ENCODE measurements around the gene DCTN3. TPM values are rescaled to one million over a fixed set of nuclear protein-coding genes. Genes with fewer than 3 reads are reported as not detected.

Gene DCTN3
- total and polyA plus RNA-seq, 9 of the 15 experiments (the other 6 are each of a cell fraction or from before 2014, with no cell fraction given) = 11.0 to 51.0 (median 41.9) TPM

DNA sequence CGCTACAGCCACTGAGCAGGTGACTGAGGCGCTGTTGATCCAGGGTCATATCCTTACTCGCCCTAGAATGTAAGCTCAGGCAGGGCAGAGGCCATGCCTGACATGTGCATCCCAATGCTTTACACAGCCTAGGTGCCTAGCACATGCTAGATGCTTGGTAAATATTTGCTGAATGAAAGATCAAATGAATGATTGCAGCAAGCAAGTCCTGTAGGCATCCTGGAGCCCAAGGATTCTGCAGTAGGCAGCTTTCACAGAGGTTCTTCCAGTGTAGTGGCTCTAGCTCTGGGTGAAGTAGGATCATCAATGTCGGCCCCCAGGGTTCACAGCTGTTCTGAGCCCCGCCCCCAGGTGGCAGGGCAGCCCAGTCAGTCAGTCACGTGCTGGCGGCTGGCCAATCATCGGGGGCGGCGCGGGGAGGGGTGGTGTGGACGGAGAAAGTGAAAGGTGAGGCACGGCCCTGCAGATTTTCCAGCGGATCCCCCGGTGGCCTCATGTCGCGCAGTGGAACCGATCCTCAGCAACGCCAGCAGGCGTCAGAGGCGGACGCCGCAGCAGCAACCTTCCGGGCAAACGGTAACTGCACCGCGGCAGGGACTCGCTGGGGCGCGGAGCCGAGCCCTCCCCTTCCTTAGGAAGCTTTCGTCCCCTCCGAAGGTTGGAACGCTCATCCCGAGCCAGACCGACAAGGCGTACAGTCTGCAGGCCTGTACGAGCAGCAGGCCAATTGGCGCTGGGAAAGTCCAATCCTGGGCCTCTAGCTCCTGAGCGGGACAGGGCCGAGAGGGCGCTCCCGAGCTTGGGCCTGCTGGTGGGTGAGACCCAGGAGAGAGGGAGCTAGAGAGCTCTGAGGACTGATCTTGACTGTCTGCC is 26.2 kb upstream of the DCTN3 start, which contains the start of gene GALT (continued):
- TF ChIP-seq, protein P1, sequence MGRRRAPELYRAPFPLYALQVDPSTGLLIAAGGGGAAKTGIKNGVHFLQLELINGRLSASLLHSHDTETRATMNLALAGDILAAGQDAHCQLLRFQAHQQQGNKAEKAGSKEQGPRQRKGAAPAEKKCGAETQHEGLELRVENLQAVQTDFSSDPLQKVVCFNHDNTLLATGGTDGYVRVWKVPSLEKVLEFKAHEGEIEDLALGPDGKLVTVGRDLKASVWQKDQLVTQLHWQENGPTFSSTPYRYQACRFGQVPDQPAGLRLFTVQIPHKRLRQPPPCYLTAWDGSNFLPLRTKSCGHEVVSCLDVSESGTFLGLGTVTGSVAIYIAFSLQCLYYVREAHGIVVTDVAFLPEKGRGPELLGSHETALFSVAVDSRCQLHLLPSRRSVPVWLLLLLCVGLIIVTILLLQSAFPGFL (CRISPR knock-in tag; IDR thresholded peaks at IDR 0.05) = no peak
- peak; percentile 97 for TF ChIP-seq DACH1 (IDR thresholded peaks at IDR 0.05; ENCODE audit: partially characterized antibody)
- no peak for TF ChIP-seq NCOA1 (IDR thresholded peaks at IDR 0.05; ENCODE audit: low read depth)
- peak; percentile 60 for TF ChIP-seq HMGN3 (IDR thresholded peaks at IDR 0.05; ENCODE audit: borderline replicate concordance, extremely low read depth, insufficient read length, low read depth, low read length)
- TF ChIP-seq, protein P2, sequence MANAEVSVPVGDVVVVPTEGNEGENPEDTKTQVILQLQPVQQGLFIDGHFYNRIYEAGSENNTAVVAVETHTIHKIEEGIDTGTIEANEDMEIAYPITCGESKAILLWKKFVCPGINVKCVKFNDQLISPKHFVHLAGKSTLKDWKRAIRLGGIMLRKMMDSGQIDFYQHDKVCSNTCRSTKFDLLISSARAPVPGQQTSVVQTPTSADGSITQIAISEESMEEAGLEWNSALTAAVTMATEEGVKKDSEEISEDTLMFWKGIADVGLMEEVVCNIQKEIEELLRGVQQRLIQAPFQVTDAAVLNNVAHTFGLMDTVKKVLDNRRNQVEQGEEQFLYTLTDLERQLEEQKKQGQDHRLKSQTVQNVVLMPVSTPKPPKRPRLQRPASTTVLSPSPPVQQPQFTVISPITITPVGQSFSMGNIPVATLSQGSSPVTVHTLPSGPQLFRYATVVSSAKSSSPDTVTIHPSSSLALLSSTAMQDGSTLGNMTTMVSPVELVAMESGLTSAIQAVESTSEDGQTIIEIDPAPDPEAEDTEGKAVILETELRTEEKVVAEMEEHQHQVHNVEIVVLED (CRISPR knock-in tag; IDR thresholded peaks at IDR 0.05) = no peak
- 0 out of 2 replicates have a peak, but pooled peaks have one; percentile 35 for TF ChIP-seq GABPA (tag; conservative IDR thresholded peaks at IDR 0.05; ENCODE audit: low read depth)
- TF ChIP-seq ATF1 (CRISPR knock-in tag; IDR thresholded peaks at IDR 0.05) = no peak
- TF ChIP-seq ATF1 (tag; IDR thresholded peaks at IDR 0.05) = peak; percentile 65
- peak; percentile 76 for TF ChIP-seq RBFOX2 (IDR thresholded peaks at IDR 0.05; ENCODE audit: low read depth, low read length)
- peak in 2 of 3 experiments; percentile 56 to 62 for TF ChIP-seq YY1 (IDR thresholded peaks at IDR 0.05; ENCODE audit: borderline replicate concordance in 1 of 3, control insufficient read depth in 1 of 3, extremely low read depth in 1 of 3, insufficient read depth in 3 of 3, insufficient read length in 1 of 3, insufficient replicate concordance in 2 of 3, low read depth in 1 of 3, low read length in 2 of 3)
- no peak for TF ChIP-seq MAFK (IDR thresholded peaks at IDR 0.05; ENCODE audit: low read length)
- TF ChIP-seq, protein P3, sequence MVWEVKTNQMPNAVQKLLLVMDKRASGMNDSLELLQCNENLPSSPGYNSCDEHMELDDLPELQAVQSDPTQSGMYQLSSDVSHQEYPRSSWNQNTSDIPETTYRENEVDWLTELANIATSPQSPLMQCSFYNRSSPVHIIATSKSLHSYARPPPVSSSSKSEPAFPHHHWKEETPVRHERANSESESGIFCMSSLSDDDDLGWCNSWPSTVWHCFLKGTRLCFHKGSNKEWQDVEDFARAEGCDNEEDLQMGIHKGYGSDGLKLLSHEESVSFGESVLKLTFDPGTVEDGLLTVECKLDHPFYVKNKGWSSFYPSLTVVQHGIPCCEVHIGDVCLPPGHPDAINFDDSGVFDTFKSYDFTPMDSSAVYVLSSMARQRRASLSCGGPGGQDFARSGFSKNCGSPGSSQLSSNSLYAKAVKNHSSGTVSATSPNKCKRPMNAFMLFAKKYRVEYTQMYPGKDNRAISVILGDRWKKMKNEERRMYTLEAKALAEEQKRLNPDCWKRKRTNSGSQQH (CRISPR knock-in tag; IDR thresholded peaks at IDR 0.05) = no peak
- TF ChIP-seq, protein P4, sequence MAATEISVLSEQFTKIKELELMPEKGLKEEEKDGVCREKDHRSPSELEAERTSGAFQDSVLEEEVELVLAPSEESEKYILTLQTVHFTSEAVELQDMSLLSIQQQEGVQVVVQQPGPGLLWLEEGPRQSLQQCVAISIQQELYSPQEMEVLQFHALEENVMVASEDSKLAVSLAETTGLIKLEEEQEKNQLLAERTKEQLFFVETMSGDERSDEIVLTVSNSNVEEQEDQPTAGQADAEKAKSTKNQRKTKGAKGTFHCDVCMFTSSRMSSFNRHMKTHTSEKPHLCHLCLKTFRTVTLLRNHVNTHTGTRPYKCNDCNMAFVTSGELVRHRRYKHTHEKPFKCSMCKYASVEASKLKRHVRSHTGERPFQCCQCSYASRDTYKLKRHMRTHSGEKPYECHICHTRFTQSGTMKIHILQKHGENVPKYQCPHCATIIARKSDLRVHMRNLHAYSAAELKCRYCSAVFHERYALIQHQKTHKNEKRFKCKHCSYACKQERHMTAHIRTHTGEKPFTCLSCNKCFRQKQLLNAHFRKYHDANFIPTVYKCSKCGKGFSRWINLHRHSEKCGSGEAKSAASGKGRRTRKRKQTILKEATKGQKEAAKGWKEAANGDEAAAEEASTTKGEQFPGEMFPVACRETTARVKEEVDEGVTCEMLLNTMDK (IDR thresholded peaks at IDR 0.05; ENCODE audit: borderline replicate concordance, insufficient read depth, low read depth, low read length, poor library complexity, severe bottlenecking) = peak; percentile 30
- TF ChIP-seq ZNF3 (CRISPR knock-in tag; IDR thresholded peaks at IDR 0.05) = no peak
- TF ChIP-seq SIN3A (IDR thresholded peaks at IDR 0.05; ENCODE audit: borderline replicate concordance in 2 of 2, control insufficient read depth in 1 of 2, low read depth in 2 of 2, low read length in 2 of 2) = peak; percentile 42 to 86; a peak in 2 of 4 replicates
- TF ChIP-seq MTA3 (IDR thresholded peaks at IDR 0.05; ENCODE audit: borderline replicate concordance) = peak; percentile 63; the same call in 1 of the 2 replicates
- TF ChIP-seq, protein P5, sequence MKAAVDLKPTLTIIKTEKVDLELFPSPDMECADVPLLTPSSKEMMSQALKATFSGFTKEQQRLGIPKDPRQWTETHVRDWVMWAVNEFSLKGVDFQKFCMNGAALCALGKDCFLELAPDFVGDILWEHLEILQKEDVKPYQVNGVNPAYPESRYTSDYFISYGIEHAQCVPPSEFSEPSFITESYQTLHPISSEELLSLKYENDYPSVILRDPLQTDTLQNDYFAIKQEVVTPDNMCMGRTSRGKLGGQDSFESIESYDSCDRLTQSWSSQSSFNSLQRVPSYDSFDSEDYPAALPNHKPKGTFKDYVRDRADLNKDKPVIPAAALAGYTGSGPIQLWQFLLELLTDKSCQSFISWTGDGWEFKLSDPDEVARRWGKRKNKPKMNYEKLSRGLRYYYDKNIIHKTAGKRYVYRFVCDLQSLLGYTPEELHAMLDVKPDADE (conservative IDR thresholded peaks at IDR 0.05; ENCODE audit: control insufficient read depth, low read depth, low read length) = 0 out of 2 replicates have a peak, but pooled peaks have one; percentile 20

All from K562 (cell line).